Osteocyte (in vitro differentiated cells): ENCODE measurements around the gene AGXT. TPM values are rescaled to one million over a fixed set of nuclear protein-coding genes. Genes with fewer than 3 reads are reported as not detected.

ENCODE experiments used
- DNase-seq: peaks from one replicate; pipeline ENCODE4 v3.0.0; 2021; ENCODE audit warnings: mixed read lengths; ENCODE audit not compliant: unreplicated experiment; ENCODE audit errors: extremely low spot score
- H3K27ac Mint-ChIP-seq: one replicate; pipeline ENCODE4 v1.8.0; 2021; ENCODE audit warnings: mild to moderate bottlenecking, mixed read lengths; ENCODE audit not compliant: unreplicated experiment
- H3K27me3 Mint-ChIP-seq: one replicate; pipeline ENCODE4 v1.8.0; 2021; ENCODE audit warnings: mixed read lengths; ENCODE audit not compliant: unreplicated experiment
- H3K36me3 Mint-ChIP-seq: one replicate; pipeline ENCODE4 v1.8.0; 2021; ENCODE audit warnings: mixed read lengths; ENCODE audit not compliant: unreplicated experiment
- H3K4me1 Mint-ChIP-seq: one replicate; pipeline ENCODE4 v1.8.0; 2021; ENCODE audit warnings: mixed read lengths; ENCODE audit not compliant: unreplicated experiment
- H3K4me3 Mint-ChIP-seq: one replicate; pipeline ENCODE4 v1.8.0; 2021; ENCODE audit warnings: mild to moderate bottlenecking, moderate library complexity, mixed read lengths; ENCODE audit not compliant: unreplicated experiment
- H3K9me3 Mint-ChIP-seq: one replicate; pipeline ENCODE4 v1.8.0; 2021; ENCODE audit warnings: mixed read lengths; ENCODE audit not compliant: unreplicated experiment
- CTCF ChIP-seq: fragments of 200-600 bp; sonication (generic); IDR thresholded peaks from 2 replicates; pipeline ENCODE4 v1.5.0; 2021; ENCODE audit warnings: antibody characterized with exemption, mild to moderate bottlenecking, moderate library complexity
- total RNA-seq: library from RNA; stranded (reverse); gene quantifications from 2 replicates; pipeline ENCODE4 v1.2.1, GENCODE V29; 2021

Gene AGXT
- total RNA-seq, 1 donor from 2014 or later: not detected

- Mint-ChIP-seq H3K4me3 (no peak overlapping the region), H3K27ac (no peak overlapping the region), H3K9me3 (no peaks in the 10 kb centered on the region), H3K4me1 (no peaks in the 10 kb centered on the region), H3K36me3 (no peaks in the 10 kb centered on the region), H3K27me3 (peaks cover 8% of the 10 kb centered on the region)
- no peak for TF ChIP-seq CTCF
- no peak for DNase-seq
Measured at GRCh38 chr2:240875228-240876034, 6.8 kb downstream of the AGXT start.

- peaks cover 13% of the 10 kb centered on the region for H3K27me3 Mint-ChIP-seq
- H3K4me1 Mint-ChIP-seq: no peaks in the 10 kb centered on the region
- no peak for DNase-seq
Measured at GRCh38 chr2:240876035-240876474, 7.4 kb downstream of the AGXT start.

GRCh38 chr2:240876475-240877251 is 8.0 kb downstream of the AGXT start:
- Mint-ChIP-seq H3K36me3 (no peaks in the 10 kb centered on the region), H3K9me3 (no peaks in the 10 kb centered on the region), H3K27me3 (peaks cover 16% of the 10 kb centered on the region), H3K4me3 (no peak overlapping the region), H3K4me1 (no peaks in the 10 kb centered on the region), H3K27ac (no peak overlapping the region)
- no peak for DNase-seq
- TF ChIP-seq CTCF: no peak

More at GRCh38 chr2:240876035-240876474, 7.4 kb downstream of the AGXT start:
- H3K9me3 Mint-ChIP-seq: no peaks in the 10 kb centered on the region
- H3K27ac Mint-ChIP-seq: no peak overlapping the region
- no peak for TF ChIP-seq CTCF
- no peaks in the 10 kb centered on the region for H3K36me3 Mint-ChIP-seq
- no peak overlapping the region for H3K4me3 Mint-ChIP-seq

GRCh38 chr2:240877460-240878340 is 9.1 kb downstream of the AGXT start:
- H3K4me1 Mint-ChIP-seq: no peaks in the 10 kb centered on the region
- DNase-seq: no peak
- H3K27me3 Mint-ChIP-seq: peaks cover 22% of the 10 kb centered on the region
- H3K4me3 Mint-ChIP-seq: no peak overlapping the region
- H3K9me3 Mint-ChIP-seq: no peaks in the 10 kb centered on the region
- no peaks in the 10 kb centered on the region for H3K36me3 Mint-ChIP-seq
- TF ChIP-seq CTCF: no peak
- H3K27ac Mint-ChIP-seq: no peak overlapping the region
